ENCODE results near the gene KIRREL2.
"Not testable (repeated sequence)": the region's sequence is repeated elsewhere in the genome, so short reads cannot be mapped to it uniquely, and the experiment has no call there.

The KIRREL2 gene

GRCh38 chr19:35856546-35857149 is at the start of gene KIRREL2:
KIRREL2 (plus strand) TSS chr19:35856911; CDS start chr19:35857120, 209 bp downstream.
- DNase-seq = peak in 1 of 2 donors; percentile 8

- no peak for DNase-seq
Measured at GRCh38 chr19:35807633-35808032, 49.1 kb upstream of the KIRREL2 start.

GRCh38 chr19:35811317-35812219 is 45.1 kb upstream of the KIRREL2 start:
- DNase-seq = no peak

- DNase-seq = no peak
Measured at GRCh38 chr19:35812220-35813042, 44.3 kb upstream of the KIRREL2 start, which contains the start of gene PRODH2. PRODH2 (minus strand) TSS chr19:35812845; CDS start chr19:35812805, 40 bp downstream.

- DNase-seq = no peak
Measured at GRCh38 chr19:35813043-35813890, 43.4 kb upstream of the KIRREL2 start.

- DNase-seq = no peak
Measured at GRCh38 chr19:35816262-35816661, 40.4 kb upstream of the KIRREL2 start.

GRCh38 chr19:35816846-35817245 is 39.9 kb upstream of the KIRREL2 start:
- DNase-seq = no peak

- no peak for DNase-seq
Measured at GRCh38 chr19:35818445-35818844, 38.3 kb upstream of the KIRREL2 start.

GRCh38 chr19:35822579-35822978 is 34.1 kb upstream of the KIRREL2 start:
- no peak for DNase-seq

GRCh38 chr19:35824150-35824549 is 32.6 kb upstream of the KIRREL2 start:
- DNase-seq = no peak

GRCh38 chr19:35828692-35829301 is 27.9 kb upstream of the KIRREL2 start:
- peak in 1 of 2 donors; percentile 35 for DNase-seq

- DNase-seq = no peak
Measured at GRCh38 chr19:35830986-35831385, 25.7 kb upstream of the KIRREL2 start.

- DNase-seq = no peak
Measured at GRCh38 chr19:35832054-35832453, 24.7 kb upstream of the KIRREL2 start.

GRCh38 chr19:35833972-35834371 is 22.7 kb upstream of the KIRREL2 start:
- no peak for DNase-seq

- not testable (repeated sequence) for DNase-seq
Measured at GRCh38 chr19:35836096-35836495, 20.6 kb upstream of the KIRREL2 start.

GRCh38 chr19:35841961-35842595 is 14.6 kb upstream of the KIRREL2 start:
- DNase-seq = no peak

GRCh38 chr19:35842666-35843272 is 13.9 kb upstream of the KIRREL2 start:
- DNase-seq = no peak

- DNase-seq = no peak
Measured at GRCh38 chr19:35843676-35844481, 12.8 kb upstream of the KIRREL2 start.

- DNase-seq = no peak
Measured at GRCh38 chr19:35844482-35845214, 12.1 kb upstream of the KIRREL2 start.
